HG02610 (cell line): ENCODE results near the gene SLC39A7.

Experiments
- ATAC-seq: cut with Tn5 transposase; IDR thresholded peaks from one replicate; pipeline ENCODE4 v1.9.1; 2021; ENCODE audit warnings: mild to moderate bottlenecking, moderate library complexity; ENCODE audit not compliant: unreplicated experiment

Gene SLC39A7

GRCh38 chr6:33170176-33171015 is 30.3 kb upstream of the SLC39A7 start:
- ATAC-seq, result no peak

- no peak for ATAC-seq
Observed at GRCh38 chr6:33171016-33171879, 29.4 kb upstream of the SLC39A7 start.

- no peak for ATAC-seq
Observed at GRCh38 chr6:33171880-33172687, 28.6 kb upstream of the SLC39A7 start.

- no peak for ATAC-seq
Observed at GRCh38 chr6:33172688-33173534, 27.8 kb upstream of the SLC39A7 start.

- no peak for ATAC-seq
Observed at GRCh38 chr6:33173535-33174180, 27.0 kb upstream of the SLC39A7 start.

- no peak for ATAC-seq
Observed at GRCh38 chr6:33174784-33175183, 25.9 kb upstream of the SLC39A7 start.

- no peak for ATAC-seq
Observed at GRCh38 chr6:33175436-33176069, 25.1 kb upstream of the SLC39A7 start.

GRCh38 chr6:33176906-33177305 is 23.8 kb upstream of the SLC39A7 start:
- no peak for ATAC-seq

GRCh38 chr6:33177552-33178446 is 22.9 kb upstream of the SLC39A7 start:
- ATAC-seq, result no peak

GRCh38 chr6:33178755-33179475 is 21.8 kb upstream of the SLC39A7 start:
- ATAC-seq, result no peak

GRCh38 chr6:33181141-33181540 is 19.5 kb upstream of the SLC39A7 start:
- ATAC-seq, result no peak

GRCh38 chr6:33183071-33183683 is 17.5 kb upstream of the SLC39A7 start:
- no peak for ATAC-seq

GRCh38 chr6:33185190-33185589 is 15.5 kb upstream of the SLC39A7 start:
- no peak for ATAC-seq

GRCh38 chr6:33185654-33186187 is 14.9 kb upstream of the SLC39A7 start:
- ATAC-seq, result no peak

GRCh38 chr6:33187809-33188208 is 12.9 kb upstream of the SLC39A7 start:
- no peak for ATAC-seq

GRCh38 chr6:33189164-33189563 is 11.5 kb upstream of the SLC39A7 start:
- ATAC-seq, result no peak
